Panc1 (cell line): ENCODE results near the gene ITGA11. TPM values are rescaled to one million over a fixed set of nuclear protein-coding genes. Genes with fewer than 3 reads are reported as not detected.

Experiments
- ATAC-seq: fragments of 200-7000 bp; cut with Tn5 transposase; 2 replicates; pipeline ENCODE4 v1.9.1; 2020; ENCODE audit warnings: mild to moderate bottlenecking, moderate library complexity
- BruUV-seq: library from RNA; stranded (reverse); fragments of 400-500 nt; replicated peaks from 2 replicates; lab custom pipeline; 2021; lab: Mats Ljungman, UMichigan
- CTCF ChIA-PET: fragments of 300-600 bp; sonication (Branson Sonifier 250); formaldehyde crosslinking; loops from one replicate; lab custom pipeline; 2022; ENCODE audit warnings: antibody characterized with exemption; lab: Charles Lee
- POLR2A ChIA-PET: fragments of 300-600 bp; sonication (Branson Sonifier 250); formaldehyde crosslinking; loops from one replicate; lab custom pipeline; 2022; ENCODE audit warnings: antibody characterized with exemption; lab: Charles Lee
- DNase-seq: peaks from one replicate; pipeline ENCODE4 v3.0.0-alpha.2; 2010; ENCODE audit warnings: low read depth, low spot score
- H3K27ac ChIP-seq: 2 replicates; pipeline ENCODE4 v1.5.1; 2011; ENCODE audit warnings: mild to moderate bottlenecking, low read length, inconsistent platforms
- H3K27me3 ChIP-seq: fragments of 200-500 bp; sonication (Bioruptor generic); 2 replicates; pipeline ENCODE4 v1.6.0; 2014; ENCODE audit warnings: low read length, inconsistent platforms; ENCODE audit not compliant: control insufficient read depth, insufficient read depth
- H3K36me3 ChIP-seq: fragments of 200-500 bp; sonication (Bioruptor generic); 2 replicates; pipeline ENCODE4 v1.5.1; 2014; ENCODE audit warnings: inconsistent platforms, mild to moderate bottlenecking, low read length, moderate library complexity; ENCODE audit not compliant: control insufficient read depth, insufficient read depth
- H3K4me1 ChIP-seq: 2 replicates; pipeline ENCODE4 v1.5.1; 2011; ENCODE audit warnings: inconsistent platforms, mild to moderate bottlenecking, low read length, moderate library complexity; ENCODE audit not compliant: control insufficient read depth, insufficient read depth
- H3K4me3 ChIP-seq, 2 experiments: 2 replicates each; pipeline ENCODE4 v1.5.1; 2011 to 2012; ENCODE audit warnings: low read depth in 2 of 2, low read length in 2 of 2, mild to moderate bottlenecking in 2 of 2, inconsistent platforms in 1 of 2, moderate library complexity in 1 of 2
- H3K9me3 ChIP-seq: fragments of 200-500 bp; sonication (Bioruptor generic); 2 replicates; pipeline ENCODE4 v1.5.1; 2014; ENCODE audit warnings: low read depth, mild to moderate bottlenecking, inconsistent platforms, low read length, moderate library complexity; ENCODE audit not compliant: control insufficient read depth, insufficient read depth
- CTCF ChIP-seq: fragments of 450-650 bp; IDR thresholded peaks from 2 replicates; pipeline ENCODE4 v1.5.1; 2017; ENCODE audit warnings: mild to moderate bottlenecking
- POLR2AphosphoS5 ChIP-seq: IDR thresholded peaks from 2 replicates; pipeline ENCODE4 v1.6.1; 2012; ENCODE audit warnings: mild to moderate bottlenecking, low read depth, low read length, moderate library complexity
- SIN3A ChIP-seq: IDR thresholded peaks from 2 replicates; pipeline ENCODE4 v1.6.1; 2012; ENCODE audit warnings: low read depth, mild to moderate bottlenecking, low read length, moderate library complexity, borderline replicate concordance; ENCODE audit not compliant: insufficient read depth
- TCF7L2 ChIP-seq: IDR thresholded peaks from 2 replicates; pipeline ENCODE4 v1.6.1; 2011; ENCODE audit warnings: mild to moderate bottlenecking, low read depth, low read length, inconsistent platforms
- in situ Hi-C: cut with HindIII; loops from 2 replicates; pipeline ENCODE4 v1.10.0; 2016; ENCODE audit warnings: low sequenced_read_pairs, low pct_unique_long_range_greater_than_20kb
- intact Hi-C: fragments of 100-400 bp; cut with micrococcal nuclease; formaldehyde crosslinking; loops from one replicate; pipeline ENCODE4 v1.10.0; 2022; ENCODE audit not compliant: unreplicated experiment
- total RNA-seq: library from RNA; stranded (reverse); gene quantifications from one replicate; pipeline ENCODE4 v1.2.1, GENCODE V29; 2021; ENCODE audit not compliant: unreplicated experiment
- TF ChIP-seq, protein P1 (sequence below), 2 experiments: IDR thresholded peaks; 2 replicates each; pipeline ENCODE4 v1.6.1; 2011 to 2012; ENCODE audit warnings: low read depth in 2 of 2, control low read depth in 1 of 2, low read length in 1 of 2, mild to moderate bottlenecking in 1 of 2, moderate library complexity in 1 of 2; ENCODE audit not compliant: insufficient read depth in 1 of 2

The ITGA11 gene
- total RNA-seq, 1 experiment from 2014 or later, result 0.28 TPM

- intact Hi-C loops, result no loop called here
- ChIA-PET CTCF (no interaction called here), POLR2A (no interaction called here)
- TF ChIP-seq POLR2AphosphoS5 (no peak), TCF7L2 (no peak), SIN3A (no peak), CTCF (no peak)
- TF ChIP-seq, protein P1, sequence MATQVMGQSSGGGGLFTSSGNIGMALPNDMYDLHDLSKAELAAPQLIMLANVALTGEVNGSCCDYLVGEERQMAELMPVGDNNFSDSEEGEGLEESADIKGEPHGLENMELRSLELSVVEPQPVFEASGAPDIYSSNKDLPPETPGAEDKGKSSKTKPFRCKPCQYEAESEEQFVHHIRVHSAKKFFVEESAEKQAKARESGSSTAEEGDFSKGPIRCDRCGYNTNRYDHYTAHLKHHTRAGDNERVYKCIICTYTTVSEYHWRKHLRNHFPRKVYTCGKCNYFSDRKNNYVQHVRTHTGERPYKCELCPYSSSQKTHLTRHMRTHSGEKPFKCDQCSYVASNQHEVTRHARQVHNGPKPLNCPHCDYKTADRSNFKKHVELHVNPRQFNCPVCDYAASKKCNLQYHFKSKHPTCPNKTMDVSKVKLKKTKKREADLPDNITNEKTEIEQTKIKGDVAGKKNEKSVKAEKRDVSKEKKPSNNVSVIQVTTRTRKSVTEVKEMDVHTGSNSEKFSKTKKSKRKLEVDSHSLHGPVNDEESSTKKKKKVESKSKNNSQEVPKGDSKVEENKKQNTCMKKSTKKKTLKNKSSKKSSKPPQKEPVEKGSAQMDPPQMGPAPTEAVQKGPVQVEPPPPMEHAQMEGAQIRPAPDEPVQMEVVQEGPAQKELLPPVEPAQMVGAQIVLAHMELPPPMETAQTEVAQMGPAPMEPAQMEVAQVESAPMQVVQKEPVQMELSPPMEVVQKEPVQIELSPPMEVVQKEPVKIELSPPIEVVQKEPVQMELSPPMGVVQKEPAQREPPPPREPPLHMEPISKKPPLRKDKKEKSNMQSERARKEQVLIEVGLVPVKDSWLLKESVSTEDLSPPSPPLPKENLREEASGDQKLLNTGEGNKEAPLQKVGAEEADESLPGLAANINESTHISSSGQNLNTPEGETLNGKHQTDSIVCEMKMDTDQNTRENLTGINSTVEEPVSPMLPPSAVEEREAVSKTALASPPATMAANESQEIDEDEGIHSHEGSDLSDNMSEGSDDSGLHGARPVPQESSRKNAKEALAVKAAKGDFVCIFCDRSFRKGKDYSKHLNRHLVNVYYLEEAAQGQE (IDR thresholded peaks at IDR 0.05; ENCODE audit: insufficient read depth in 1 of 2, low read depth in 2 of 2, low read length in 1 of 2), result no peak
- no peaks in the 10 kb centered on the region for H3K27me3 ChIP-seq
- H3K27ac ChIP-seq, result no peak overlapping the region
- in situ Hi-C loops, result no loop called here
- ATAC-seq, result no peak
- no TSS peak for BruUV-seq
- no peaks in the 10 kb centered on the region for H3K9me3 ChIP-seq
- no peaks in the 10 kb centered on the region for H3K36me3 ChIP-seq
- H3K4me1 ChIP-seq, result no peaks in the 10 kb centered on the region
- H3K4me3 ChIP-seq, result no peak overlapping the region
- DNase-seq, result no peak
Observed at GRCh38 chr15:68346979-68347378, 85.0 kb downstream of the ITGA11 start.

DNA sequence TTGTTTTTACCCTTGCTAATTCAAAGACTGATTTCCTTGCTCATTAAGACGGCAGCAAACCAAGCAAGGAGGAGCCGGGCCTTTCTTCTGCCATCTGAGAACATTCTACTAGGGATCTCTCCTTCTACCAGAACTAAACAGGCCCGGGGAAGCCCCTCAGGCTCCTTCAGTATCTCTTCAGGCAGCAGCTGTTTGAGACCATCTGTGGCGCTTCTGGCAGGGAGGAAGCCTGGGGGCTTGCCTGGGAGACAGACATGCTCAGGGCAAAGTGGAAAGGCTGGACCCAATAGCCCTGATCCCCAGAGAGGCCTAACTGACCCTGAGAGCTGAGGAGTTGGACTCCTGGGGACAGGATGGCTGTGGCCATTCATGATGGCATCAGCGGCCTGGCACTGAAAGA is 86.5 kb downstream of the ITGA11 start:
- ATAC-seq (no peak), DNase-seq (no peak)
- no TSS peak for BruUV-seq
- ChIA-PET CTCF (no interaction called here), POLR2A (no interaction called here)
- Histone ChIP-seq H3K4me1 (no peaks in the 10 kb centered on the region), H3K36me3 (no peaks in the 10 kb centered on the region), H3K27ac (no peak overlapping the region), H3K27me3 (no peaks in the 10 kb centered on the region), H3K9me3 (no peaks in the 10 kb centered on the region), H3K4me3 (no peak overlapping the region)
- TF ChIP-seq, protein P1 (IDR thresholded peaks at IDR 0.05; ENCODE audit: insufficient read depth in 1 of 2, low read depth in 2 of 2, low read length in 1 of 2), result no peak
- TF ChIP-seq POLR2AphosphoS5, result no peak
- no peak for TF ChIP-seq SIN3A
- TF ChIP-seq TCF7L2, result no peak
- TF ChIP-seq CTCF, result no peak
- in situ Hi-C loops, result no loop called here
- intact Hi-C loops, result no loop called here
